Measurements from ENCODE around the gene CCDC14.

- TF ChIP-seq CTCF (conservative IDR thresholded peaks at IDR 0.05; ENCODE audit: low read depth in 2 of 2) = no peak
- TF ChIP-seq, protein P1, sequence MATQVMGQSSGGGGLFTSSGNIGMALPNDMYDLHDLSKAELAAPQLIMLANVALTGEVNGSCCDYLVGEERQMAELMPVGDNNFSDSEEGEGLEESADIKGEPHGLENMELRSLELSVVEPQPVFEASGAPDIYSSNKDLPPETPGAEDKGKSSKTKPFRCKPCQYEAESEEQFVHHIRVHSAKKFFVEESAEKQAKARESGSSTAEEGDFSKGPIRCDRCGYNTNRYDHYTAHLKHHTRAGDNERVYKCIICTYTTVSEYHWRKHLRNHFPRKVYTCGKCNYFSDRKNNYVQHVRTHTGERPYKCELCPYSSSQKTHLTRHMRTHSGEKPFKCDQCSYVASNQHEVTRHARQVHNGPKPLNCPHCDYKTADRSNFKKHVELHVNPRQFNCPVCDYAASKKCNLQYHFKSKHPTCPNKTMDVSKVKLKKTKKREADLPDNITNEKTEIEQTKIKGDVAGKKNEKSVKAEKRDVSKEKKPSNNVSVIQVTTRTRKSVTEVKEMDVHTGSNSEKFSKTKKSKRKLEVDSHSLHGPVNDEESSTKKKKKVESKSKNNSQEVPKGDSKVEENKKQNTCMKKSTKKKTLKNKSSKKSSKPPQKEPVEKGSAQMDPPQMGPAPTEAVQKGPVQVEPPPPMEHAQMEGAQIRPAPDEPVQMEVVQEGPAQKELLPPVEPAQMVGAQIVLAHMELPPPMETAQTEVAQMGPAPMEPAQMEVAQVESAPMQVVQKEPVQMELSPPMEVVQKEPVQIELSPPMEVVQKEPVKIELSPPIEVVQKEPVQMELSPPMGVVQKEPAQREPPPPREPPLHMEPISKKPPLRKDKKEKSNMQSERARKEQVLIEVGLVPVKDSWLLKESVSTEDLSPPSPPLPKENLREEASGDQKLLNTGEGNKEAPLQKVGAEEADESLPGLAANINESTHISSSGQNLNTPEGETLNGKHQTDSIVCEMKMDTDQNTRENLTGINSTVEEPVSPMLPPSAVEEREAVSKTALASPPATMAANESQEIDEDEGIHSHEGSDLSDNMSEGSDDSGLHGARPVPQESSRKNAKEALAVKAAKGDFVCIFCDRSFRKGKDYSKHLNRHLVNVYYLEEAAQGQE (IDR thresholded peaks at IDR 0.05; ENCODE audit: unreplicated experiment) = no peak
- no peak for TF ChIP-seq EZH2phosphoT487 (IDR thresholded peaks at IDR 0.05; ENCODE audit: unreplicated experiment)
- TF ChIP-seq POLR2AphosphoS5 (IDR thresholded peaks at IDR 0.05; ENCODE audit: low read depth) = no peak
- TF ChIP-seq, protein P2, sequence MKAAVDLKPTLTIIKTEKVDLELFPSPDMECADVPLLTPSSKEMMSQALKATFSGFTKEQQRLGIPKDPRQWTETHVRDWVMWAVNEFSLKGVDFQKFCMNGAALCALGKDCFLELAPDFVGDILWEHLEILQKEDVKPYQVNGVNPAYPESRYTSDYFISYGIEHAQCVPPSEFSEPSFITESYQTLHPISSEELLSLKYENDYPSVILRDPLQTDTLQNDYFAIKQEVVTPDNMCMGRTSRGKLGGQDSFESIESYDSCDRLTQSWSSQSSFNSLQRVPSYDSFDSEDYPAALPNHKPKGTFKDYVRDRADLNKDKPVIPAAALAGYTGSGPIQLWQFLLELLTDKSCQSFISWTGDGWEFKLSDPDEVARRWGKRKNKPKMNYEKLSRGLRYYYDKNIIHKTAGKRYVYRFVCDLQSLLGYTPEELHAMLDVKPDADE (IDR thresholded peaks at IDR 0.05) = no peak
- no peak for TF ChIP-seq NANOG (IDR thresholded peaks at IDR 0.05; ENCODE audit: borderline replicate concordance)
- no peak for TF ChIP-seq EZH2 (IDR thresholded peaks at IDR 0.05; ENCODE audit: low read depth, unreplicated experiment)
- TF ChIP-seq JUNB (IDR thresholded peaks at IDR 0.05; ENCODE audit: unreplicated experiment) = no peak
- TF ChIP-seq ZNF331 (CRISPR knock-in tag; IDR thresholded peaks at IDR 0.05; ENCODE audit: low read depth) = no peak
- TF ChIP-seq STAT1 (IDR thresholded peaks at IDR 0.05; ENCODE audit: unreplicated experiment) = no peak
- TF ChIP-seq CREB1 (CRISPR knock-in tag; IDR thresholded peaks at IDR 0.05; ENCODE audit: low read depth) = no peak
- no peak for TF ChIP-seq ZNF462 (CRISPR knock-in tag; IDR thresholded peaks at IDR 0.05)
- no peak for TF ChIP-seq ZNF114 (CRISPR knock-in tag; IDR thresholded peaks at IDR 0.05)
Observed at GRCh38 chr3:123986427-123986826, 25.4 kb upstream of the CCDC14 start.
